ENCODE results near the gene GALR3. TPM values are rescaled to one million over a fixed set of nuclear protein-coding genes. Genes with fewer than 3 reads are reported as not detected.

Gene GALR3
- total RNA-seq, 1 donor from 2014 or later: not detected

- Histone ChIP-seq H3K4me1 (peaks cover 8 to 15% of the 10 kb centered on the region in 2 donors), H3K9me3 (no peaks in the 10 kb centered on the region), H3K4me3 (peak overlapping the region; percentile 56 to 62), H3K36me3 (no peaks in the 10 kb centered on the region), H3K27me3 (no peaks in the 10 kb centered on the region), H3K27ac (no peak overlapping the region)
- intact Hi-C loops (cut with DNase I): loop anchor here (1.0 kb wide), 1 partner anchor 147 kb away; no protein-coding TSS in a partner anchor
- peak; percentile 20 to 48 (median 42) for TF ChIP-seq CTCF (IDR thresholded peaks at IDR 0.05)
- DNase-seq (ENCODE audit: low spot score in 2 of 2): no peak
These were observed 4.6 kb upstream of the GALR3 start for GRCh38 chr22:37818409-37819104.

GRCh38 chr22:37819105-37819433 lies 4.1 kb upstream of the GALR3 start:
- H3K4me1 ChIP-seq: peaks cover 8 to 15% of the 10 kb centered on the region in 2 donors
- H3K36me3 ChIP-seq: no peaks in the 10 kb centered on the region
- no peaks in the 10 kb centered on the region for H3K27me3 ChIP-seq
- peak overlapping the region; percentile 56 to 62 for H3K4me3 ChIP-seq
- H3K27ac ChIP-seq: no peak overlapping the region
- no peaks in the 10 kb centered on the region for H3K9me3 ChIP-seq
- DNase-seq (ENCODE audit: low spot score in 2 of 2): no peak
- intact Hi-C loops (cut with DNase I): no loop called here
- no peak for TF ChIP-seq CTCF (IDR thresholded peaks at IDR 0.05)

GRCh38 chr22:37820350-37820749 lies 2.8 kb upstream of the GALR3 start:
- H3K4me1 ChIP-seq: peaks cover 11 to 15% of the 10 kb centered on the region in 2 donors
- H3K9me3 ChIP-seq: no peaks in the 10 kb centered on the region
- H3K36me3 ChIP-seq: no peaks in the 10 kb centered on the region
- TF ChIP-seq CTCF (IDR thresholded peaks at IDR 0.05): no peak
- H3K27ac ChIP-seq: no peak overlapping the region
- no peak for DNase-seq (ENCODE audit: low spot score in 2 of 2)
- H3K4me3 ChIP-seq: no peak overlapping the region
- no peaks in the 10 kb centered on the region for H3K27me3 ChIP-seq
- intact Hi-C loops (cut with DNase I): no loop called here

- Histone ChIP-seq H3K4me3 (no peak overlapping the region), H3K27ac (no peak overlapping the region), H3K27me3 (no peaks in the 10 kb centered on the region), H3K4me1 (peaks cover 11 to 17% of the 10 kb centered on the region in 2 donors), H3K36me3 (no peaks in the 10 kb centered on the region), H3K9me3 (no peaks in the 10 kb centered on the region)
- TF ChIP-seq CTCF (IDR thresholded peaks at IDR 0.05): no peak
- intact Hi-C loops (cut with DNase I): no loop called here
- no peak for DNase-seq (ENCODE audit: low spot score in 2 of 2)
These were observed 926 bp upstream of the GALR3 start for GRCh38 chr22:37822079-37822833.

GRCh38 chr22:37824674-37825641 lies 1.8 kb downstream of the GALR3 start:
- no peak for DNase-seq (ENCODE audit: low spot score in 2 of 2)
- no peak for TF ChIP-seq CTCF (IDR thresholded peaks at IDR 0.05)
- intact Hi-C loops (cut with DNase I): no loop called here
- Histone ChIP-seq H3K4me1 (peaks cover 3 to 4% of the 10 kb centered on the region in 2 donors), H3K36me3 (peaks cover 0 to 11% of the 10 kb centered on the region in 2 donors), H3K27ac (no peak overlapping the region), H3K27me3 (no peaks in the 10 kb centered on the region), H3K9me3 (no peaks in the 10 kb centered on the region), H3K4me3 (peak overlapping the region; percentile 40 to 56)
